Activated CD4-positive, alpha-beta T cell treated with anti-CD3 and anti-CD28 coated beads for 4 hours (primary cell): ENCODE data around the gene LCP2.

ENCODE experiments used
- DNase-seq, 2 donors: peaks; one replicate each; pipeline ENCODE4 v3.0.0-alpha.2; 2020

The LCP2 gene

GRCh38 chr5:170202117-170202516 lies 95.5 kb downstream of the LCP2 start:
- no peak for DNase-seq

- no peak for DNase-seq
Measured at GRCh38 chr5:170201311-170201710, 96.3 kb downstream of the LCP2 start.

- no peak for DNase-seq
Measured at GRCh38 chr5:170200876-170201275, 96.7 kb downstream of the LCP2 start.
